ENCODE results near the gene COPS6. TPM values are rescaled to one million over a fixed set of nuclear protein-coding genes. Genes with fewer than 3 reads are reported as not detected.

The COPS6 gene
- total RNA-seq, 1 experiment from 2014 or later: 182 TPM

GRCh38 chr7:100130608-100131453 is 42.1 kb downstream of the COPS6 start:
- intact Hi-C loops (cut with micrococcal nuclease; ENCODE audit: unreplicated experiment) (loop anchor here (5.0 kb wide), 1 partner anchor 86 kb away; the partner anchor contains the start of gene PVRIG), in situ Hi-C loops (cut with HindIII; ENCODE audit: low pct_unique_long_range_greater_than_20kb, low sequenced_read_pairs) (no loop called here)
- Histone ChIP-seq H3K4me1 (ENCODE audit: control insufficient read depth, insufficient read depth, low read length) (0 out of 2 replicates have a peak, but pooled peaks cover 7% of the 10 kb centered on the region), H3K27me3 (ENCODE audit: control insufficient read depth, insufficient read depth, low read length) (no peaks in the 10 kb centered on the region), H3K36me3 (ENCODE audit: control insufficient read depth, insufficient read depth, low read length) (peaks cover 2% of the 10 kb centered on the region; the same call in 1 of the 2 replicates), H3K9me3 (ENCODE audit: control insufficient read depth, insufficient read depth, low read depth, low read length) (no peaks in the 10 kb centered on the region), H3K4me3 (ENCODE audit: low read depth in 2 of 2, low read length in 2 of 2) (peak overlapping the region in 1 of 2 experiments; percentile 14; a peak in 2 of 4 replicates), H3K27ac (ENCODE audit: low read length) (0 out of 2 replicates have a peak overlapping the region, but pooled peaks have one; percentile 37)
- DNase-seq (ENCODE audit: low read depth, low spot score) (no peak), ATAC-seq (peak; percentile 47)
- no TSS peak for BruUV-seq (replicated peaks)
- no peak for TF ChIP-seq REST (IDR thresholded peaks at IDR 0.05; ENCODE audit: insufficient read depth in 1 of 2, low read depth in 2 of 2, low read length in 1 of 2)
- peak; percentile 97 for TF ChIP-seq CTCF (IDR thresholded peaks at IDR 0.05)
- CTCF ChIA-PET: interaction anchor here (0.6 to 1.2 kb wide), 3 partner anchors 9 to 124 kb away, joined by 5 to 13 read pairs (median 6); partner anchors contain the start of gene LAMTOR4
- POLR2A ChIA-PET: no interaction called here

- TF ChIP-seq POLR2AphosphoS5 (IDR thresholded peaks at IDR 0.05; ENCODE audit: low read depth, low read length): no peak
- no peak for TF ChIP-seq TCF7L2 (IDR thresholded peaks at IDR 0.05; ENCODE audit: low read depth, low read length)
- TF ChIP-seq SIN3A (IDR thresholded peaks at IDR 0.05; ENCODE audit: borderline replicate concordance, insufficient read depth, low read depth, low read length): no peak
- no peak for TF ChIP-seq CTCF (IDR thresholded peaks at IDR 0.05)
- no peak for TF ChIP-seq REST (IDR thresholded peaks at IDR 0.05; ENCODE audit: insufficient read depth in 1 of 2, low read depth in 2 of 2, low read length in 1 of 2)
- Histone ChIP-seq H3K4me3 (ENCODE audit: low read depth in 2 of 2, low read length in 2 of 2) (no peak overlapping the region), H3K4me1 (ENCODE audit: control insufficient read depth, insufficient read depth, low read length) (0 out of 2 replicates have a peak, but pooled peaks cover 7% of the 10 kb centered on the region), H3K36me3 (ENCODE audit: control insufficient read depth, insufficient read depth, low read length) (no peaks in the 10 kb centered on the region), H3K27ac (ENCODE audit: low read length) (no peak overlapping the region), H3K27me3 (ENCODE audit: control insufficient read depth, insufficient read depth, low read length) (no peaks in the 10 kb centered on the region), H3K9me3 (ENCODE audit: control insufficient read depth, insufficient read depth, low read depth, low read length) (no peaks in the 10 kb centered on the region)
- no peak for ATAC-seq
- BruUV-seq (replicated peaks): no TSS peak
- ChIA-PET POLR2A (no interaction called here), CTCF (interaction anchor here (0.7 to 1.2 kb wide), 6 partner anchors 50 to 213 kb away, joined by 3 to 7 read pairs (median 4); no protein-coding TSS in a partner anchor)
- in situ Hi-C loops (cut with HindIII; ENCODE audit: low pct_unique_long_range_greater_than_20kb, low sequenced_read_pairs): no loop called here
- DNase-seq (ENCODE audit: low read depth, low spot score): no peak
- intact Hi-C loops (cut with micrococcal nuclease; ENCODE audit: unreplicated experiment): loop anchor here (5.0 kb wide), 1 partner anchor 85 kb away; the partner anchor contains the start of gene PVRIG
These were observed 43.4 kb downstream of the COPS6 start for GRCh38 chr7:100132126-100132525.
